ENCODE data around the gene CPNE5.

The CPNE5 gene

GRCh38 chr6:36860126-36860525, 20.9 kb upstream of the CPNE5 start:
- no peak for TF ChIP-seq CTCF (IDR thresholded peaks at IDR 0.05; ENCODE audit: low read depth, low read length)
- no peaks in the 10 kb centered on the region for H3K4me1 ChIP-seq
- no peaks in the 10 kb centered on the region for H3K9me3 ChIP-seq
- H3K27me3 ChIP-seq = no peaks in the 10 kb centered on the region
- H3K36me3 ChIP-seq = peaks cover 44% of the 10 kb centered on the region
- H3K4me3 ChIP-seq (ENCODE audit: low read depth, low read length) = no peak overlapping the region
- no peak for DNase-seq

GRCh38 chr6:36858407-36858981, 19.2 kb upstream of the CPNE5 start:
- Histone ChIP-seq H3K4me3 (ENCODE audit: low read depth, low read length) (no peak overlapping the region), H3K36me3 (peaks cover 51% of the 10 kb centered on the region), H3K27me3 (no peaks in the 10 kb centered on the region), H3K4me1 (no peaks in the 10 kb centered on the region), H3K9me3 (no peaks in the 10 kb centered on the region)
- no peak for TF ChIP-seq CTCF (IDR thresholded peaks at IDR 0.05; ENCODE audit: low read depth, low read length)
- no peak for DNase-seq

- Histone ChIP-seq H3K9me3 (no peaks in the 10 kb centered on the region), H3K4me3 (ENCODE audit: low read depth, low read length) (no peak overlapping the region), H3K4me1 (peaks cover 7% of the 10 kb centered on the region), H3K36me3 (peaks cover 51% of the 10 kb centered on the region), H3K27me3 (no peaks in the 10 kb centered on the region)
- DNase-seq = no peak
- no peak for TF ChIP-seq CTCF (IDR thresholded peaks at IDR 0.05; ENCODE audit: low read depth, low read length)
These were observed 18.1 kb upstream of the CPNE5 start for GRCh38 chr6:36857325-36857724.

- no peaks in the 10 kb centered on the region for H3K9me3 ChIP-seq
- H3K36me3 ChIP-seq = peaks cover 49% of the 10 kb centered on the region
- H3K4me1 ChIP-seq = peaks cover 7% of the 10 kb centered on the region
- H3K4me3 ChIP-seq (ENCODE audit: low read depth, low read length) = no peak overlapping the region
- no peaks in the 10 kb centered on the region for H3K27me3 ChIP-seq
- DNase-seq = peak; percentile 56
- TF ChIP-seq CTCF (IDR thresholded peaks at IDR 0.05; ENCODE audit: low read depth, low read length) = no peak
These were observed 17.0 kb upstream of the CPNE5 start for GRCh38 chr6:36856277-36856676.

GRCh38 chr6:36855750-36856149, 16.5 kb upstream of the CPNE5 start:
- H3K36me3 ChIP-seq = peaks cover 45% of the 10 kb centered on the region
- no peak for TF ChIP-seq CTCF (IDR thresholded peaks at IDR 0.05; ENCODE audit: low read depth, low read length)
- H3K4me3 ChIP-seq (ENCODE audit: low read depth, low read length) = no peak overlapping the region
- H3K9me3 ChIP-seq = no peaks in the 10 kb centered on the region
- peaks cover 7% of the 10 kb centered on the region for H3K4me1 ChIP-seq
- no peak for DNase-seq
- no peaks in the 10 kb centered on the region for H3K27me3 ChIP-seq

- H3K9me3 ChIP-seq = no peaks in the 10 kb centered on the region
- H3K4me3 ChIP-seq (ENCODE audit: low read depth, low read length) = no peak overlapping the region
- no peak for TF ChIP-seq CTCF (IDR thresholded peaks at IDR 0.05; ENCODE audit: low read depth, low read length)
- peaks cover 24% of the 10 kb centered on the region for H3K4me1 ChIP-seq
- H3K36me3 ChIP-seq = peaks cover 39% of the 10 kb centered on the region
- H3K27me3 ChIP-seq = no peaks in the 10 kb centered on the region
- DNase-seq = no peak
These were observed 14.1 kb upstream of the CPNE5 start for GRCh38 chr6:36853325-36853724.
